Esophagus squamous epithelium (tissue), 4 donors: ENCODE results near the gene PRPS1.

Source experiments
- POLR2A ChIP-seq, 4 donors: fragments of 450-650 bp; IDR thresholded peaks; one replicate each; pipeline ENCODE4 v1.6.1; 2017; ENCODE audit warnings: antibody characterized with exemption in 4 of 4, mild to moderate bottlenecking in 4 of 4, moderate library complexity in 3 of 4
- TF ChIP-seq, protein P1 (sequence below), 6 experiments: fragments of 450-650 bp in 4 of 6; fragments of 200-600 bp in 2 of 6; sonication (generic) in 2 of 6; IDR thresholded peaks; one replicate each; pipeline ENCODE4 v1.5.1; 2016 to 2019; ENCODE audit warnings: antibody characterized with exemption in 6 of 6, mild to moderate bottlenecking in 4 of 6, moderate library complexity in 4 of 6

- TF ChIP-seq POLR2A (IDR thresholded peaks at IDR 0.05): no peak
- TF ChIP-seq, protein P1, sequence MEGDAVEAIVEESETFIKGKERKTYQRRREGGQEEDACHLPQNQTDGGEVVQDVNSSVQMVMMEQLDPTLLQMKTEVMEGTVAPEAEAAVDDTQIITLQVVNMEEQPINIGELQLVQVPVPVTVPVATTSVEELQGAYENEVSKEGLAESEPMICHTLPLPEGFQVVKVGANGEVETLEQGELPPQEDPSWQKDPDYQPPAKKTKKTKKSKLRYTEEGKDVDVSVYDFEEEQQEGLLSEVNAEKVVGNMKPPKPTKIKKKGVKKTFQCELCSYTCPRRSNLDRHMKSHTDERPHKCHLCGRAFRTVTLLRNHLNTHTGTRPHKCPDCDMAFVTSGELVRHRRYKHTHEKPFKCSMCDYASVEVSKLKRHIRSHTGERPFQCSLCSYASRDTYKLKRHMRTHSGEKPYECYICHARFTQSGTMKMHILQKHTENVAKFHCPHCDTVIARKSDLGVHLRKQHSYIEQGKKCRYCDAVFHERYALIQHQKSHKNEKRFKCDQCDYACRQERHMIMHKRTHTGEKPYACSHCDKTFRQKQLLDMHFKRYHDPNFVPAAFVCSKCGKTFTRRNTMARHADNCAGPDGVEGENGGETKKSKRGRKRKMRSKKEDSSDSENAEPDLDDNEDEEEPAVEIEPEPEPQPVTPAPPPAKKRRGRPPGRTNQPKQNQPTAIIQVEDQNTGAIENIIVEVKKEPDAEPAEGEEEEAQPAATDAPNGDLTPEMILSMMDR (IDR thresholded peaks at IDR 0.05): no peak
Observed at GRCh38 chrX:107602694-107603239, 25.5 kb upstream of the PRPS1 start.
